Measurements from ENCODE around the gene ST14.
"Not testable (repeated sequence)": the region's sequence is repeated elsewhere in the genome, so short reads cannot be mapped to it uniquely, and the experiment has no call there.

The ST14 gene

GRCh38 chr11:130189492-130190210 lies 30.1 kb downstream of the ST14 start:
- no peak for DNase-seq (ENCODE audit: low read depth)

DNA sequence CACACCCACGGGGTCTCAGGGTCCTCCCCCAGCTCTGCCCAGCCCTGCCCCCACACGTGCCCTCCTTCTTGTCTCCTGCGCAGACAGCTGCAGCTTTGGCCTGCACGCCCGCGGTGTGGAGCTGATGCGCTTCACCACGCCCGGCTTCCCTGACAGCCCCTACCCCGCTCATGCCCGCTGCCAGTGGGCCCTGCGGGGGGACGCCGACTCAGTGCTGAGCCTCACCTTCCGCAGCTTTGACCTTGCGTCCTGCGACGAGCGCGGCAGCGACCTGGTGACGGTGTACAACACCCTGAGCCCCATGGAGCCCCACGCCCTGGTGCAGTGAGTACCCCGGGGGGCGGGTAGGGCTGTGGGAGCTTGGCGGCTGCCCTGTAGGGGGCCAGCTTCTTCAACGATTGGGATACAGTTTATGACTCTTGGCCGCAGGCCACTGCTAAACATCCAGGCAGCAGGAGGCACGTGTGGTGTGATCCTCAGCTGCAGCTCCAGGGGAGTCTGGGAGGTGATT lies 30.8 kb downstream of the ST14 start:
- no peak for DNase-seq (ENCODE audit: low read depth)

DNA sequence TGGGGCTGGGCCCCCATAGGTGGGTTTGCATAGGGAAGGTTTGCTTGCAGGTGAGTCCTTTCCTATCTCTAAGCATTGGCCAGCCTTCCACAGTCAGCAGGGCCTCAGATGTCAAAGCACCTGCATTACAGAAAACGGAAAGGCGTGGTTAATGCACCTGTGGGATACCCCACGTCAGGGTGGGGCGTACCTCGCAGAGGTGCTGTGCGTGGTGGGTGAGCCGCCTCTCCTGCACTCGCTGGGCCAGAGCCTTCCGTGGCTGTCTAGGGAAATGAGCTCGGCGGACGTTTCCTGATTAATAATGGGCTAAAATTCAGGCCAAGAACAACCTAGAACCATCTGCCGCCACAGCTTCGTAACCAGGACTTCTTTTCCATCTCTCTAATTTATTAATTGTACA lies 32.3 kb downstream of the ST14 start:
- DNase-seq (ENCODE audit: low read depth) = no peak

- DNase-seq (ENCODE audit: low read depth) = no peak
These were observed 33.3 kb downstream of the ST14 start for GRCh38 chr11:130192845-130193267.

DNA sequence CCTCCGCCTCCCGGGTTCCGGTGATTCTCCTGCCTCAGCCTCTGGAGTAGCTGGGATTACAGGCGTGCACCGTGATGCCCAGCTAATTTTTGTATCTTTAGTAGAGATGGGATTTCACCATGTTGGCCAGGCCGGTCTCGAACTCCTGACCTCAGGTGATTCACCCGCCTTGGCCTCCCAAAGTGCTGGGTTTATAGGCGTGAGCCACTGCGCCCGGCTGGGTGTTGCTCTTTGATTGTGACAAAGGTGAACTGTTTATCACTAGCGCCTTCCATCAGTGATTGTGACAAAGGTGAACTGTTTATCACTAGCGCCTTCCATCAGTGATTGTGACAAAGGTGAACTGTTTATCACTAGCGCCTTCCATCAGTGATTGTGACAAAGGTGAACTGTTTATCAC lies 34.0 kb downstream of the ST14 start:
- DNase-seq (ENCODE audit: low read depth) = not testable (repeated sequence)

DNA sequence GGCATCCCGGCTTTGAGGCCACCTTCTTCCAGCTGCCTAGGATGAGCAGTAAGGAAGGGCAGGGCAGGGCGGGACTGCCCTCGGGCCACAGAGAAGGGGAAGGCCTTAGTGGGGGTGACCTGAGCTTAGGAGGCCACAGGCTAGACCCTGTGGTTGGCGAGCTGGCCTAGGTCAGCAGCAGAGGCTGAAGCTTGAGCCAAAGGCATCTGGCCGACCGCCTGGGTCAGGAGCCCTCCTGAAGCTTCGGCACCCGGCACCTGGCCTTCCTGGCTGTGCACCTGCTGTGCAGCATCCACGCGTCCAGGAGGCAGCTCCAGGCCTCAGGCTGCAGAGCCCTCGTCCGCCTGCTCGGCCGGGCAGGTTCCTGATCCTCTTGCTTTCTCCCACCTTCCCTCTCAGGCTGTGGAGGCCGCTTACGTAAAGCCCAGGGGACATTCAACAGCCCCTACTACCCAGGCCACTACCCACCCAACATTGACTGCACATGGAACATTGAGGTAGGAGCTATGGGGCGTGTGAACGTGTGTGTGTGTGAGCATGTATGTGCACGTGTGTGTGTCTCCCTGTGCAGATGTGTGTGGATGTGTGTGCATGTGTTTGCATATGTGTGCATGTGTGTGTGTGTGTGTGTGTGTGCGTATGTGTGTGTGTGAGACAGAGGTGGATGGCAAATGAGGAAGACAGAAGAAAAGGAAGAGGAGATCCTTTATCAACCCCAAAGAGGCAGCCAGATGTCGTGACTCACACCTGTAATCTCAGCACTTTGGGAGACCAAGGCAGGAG lies 34.9 kb downstream of the ST14 start:
- no peak for DNase-seq (ENCODE audit: low read depth)

- DNase-seq (ENCODE audit: low read depth) = no peak
These were observed 37.9 kb downstream of the ST14 start for GRCh38 chr11:130197386-130198035.

DNA sequence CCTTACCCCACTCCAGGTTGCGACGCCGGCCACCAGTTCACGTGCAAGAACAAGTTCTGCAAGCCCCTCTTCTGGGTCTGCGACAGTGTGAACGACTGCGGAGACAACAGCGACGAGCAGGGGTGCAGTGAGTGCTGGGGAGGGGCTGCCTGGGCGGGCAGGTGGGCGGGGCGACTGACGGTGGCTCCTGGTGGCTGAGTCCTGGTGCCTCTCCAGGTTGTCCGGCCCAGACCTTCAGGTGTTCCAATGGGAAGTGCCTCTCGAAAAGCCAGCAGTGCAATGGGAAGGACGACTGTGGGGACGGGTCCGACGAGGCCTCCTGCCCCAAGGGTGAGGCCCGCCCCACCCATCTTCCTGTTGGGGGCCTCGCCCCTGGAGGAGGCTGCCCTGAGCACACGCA lies 38.7 kb downstream of the ST14 start:
- DNase-seq (ENCODE audit: low read depth) = no peak

DNA sequence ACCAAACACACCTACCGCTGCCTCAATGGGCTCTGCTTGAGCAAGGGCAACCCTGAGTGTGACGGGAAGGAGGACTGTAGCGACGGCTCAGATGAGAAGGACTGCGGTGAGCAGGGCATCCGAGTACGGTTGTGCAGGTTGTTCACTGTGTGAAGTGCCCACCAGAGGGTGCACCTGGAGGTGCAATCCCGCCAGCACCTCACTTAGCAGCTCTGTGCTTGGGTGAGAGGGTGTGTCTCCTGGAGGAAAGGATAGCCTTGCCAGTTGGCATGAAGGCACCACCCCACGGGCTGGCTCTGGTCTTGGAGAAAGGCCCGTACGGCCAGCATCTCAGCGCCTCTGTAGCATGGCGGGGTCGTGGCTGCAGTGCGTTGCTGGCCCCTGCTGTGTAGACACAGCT lies 39.4 kb downstream of the ST14 start:
- DNase-seq (ENCODE audit: low read depth) = no peak

- no peak for DNase-seq (ENCODE audit: low read depth)
These were observed 40.2 kb downstream of the ST14 start for GRCh38 chr11:130199792-130200191.

- no peak for DNase-seq (ENCODE audit: low read depth)
These were observed 41.4 kb downstream of the ST14 start for GRCh38 chr11:130201026-130201425.

DNA sequence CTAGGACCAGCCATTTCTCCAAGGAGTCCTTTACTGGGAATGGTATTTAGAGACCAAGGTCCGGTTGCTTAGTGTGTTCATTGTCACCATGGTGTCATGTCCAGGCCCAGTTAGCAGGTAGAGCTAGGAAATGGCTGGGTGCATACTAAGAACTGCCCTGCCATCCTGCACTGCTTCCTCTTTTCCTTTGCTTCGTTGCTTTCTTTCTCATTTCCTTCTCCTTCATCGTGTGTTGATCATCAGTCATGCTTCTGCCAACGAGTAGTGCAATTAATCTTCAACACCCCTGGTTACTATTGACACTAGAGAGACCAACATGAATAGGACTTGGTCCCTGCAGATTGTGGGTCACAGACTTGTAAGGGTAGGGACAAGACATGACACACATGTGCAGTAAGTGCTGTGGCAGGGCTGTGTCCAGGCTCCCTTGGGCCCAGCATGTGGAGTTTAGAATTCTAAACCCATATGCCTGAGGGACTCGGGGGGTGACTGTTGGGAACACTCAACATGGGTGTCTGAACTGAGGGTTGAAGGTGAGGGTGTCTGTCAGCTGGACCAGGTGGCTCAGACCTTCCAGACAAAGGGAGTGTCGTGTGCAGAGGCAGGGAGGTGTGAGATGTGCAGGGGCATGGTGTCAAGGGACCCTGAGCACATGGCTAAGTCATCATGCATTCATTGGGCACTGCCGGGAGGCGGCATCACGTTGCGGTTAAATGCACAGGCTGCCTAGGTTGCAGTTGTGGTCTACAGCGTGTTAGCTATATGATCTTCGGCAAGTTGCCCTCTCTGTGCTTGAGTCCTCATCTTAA lies 42.6 kb downstream of the ST14 start:
- DNase-seq (ENCODE audit: low read depth) = no peak

GRCh38 chr11:130202818-130203689 lies 43.5 kb downstream of the ST14 start:
- no peak for DNase-seq (ENCODE audit: low read depth)

DNA sequence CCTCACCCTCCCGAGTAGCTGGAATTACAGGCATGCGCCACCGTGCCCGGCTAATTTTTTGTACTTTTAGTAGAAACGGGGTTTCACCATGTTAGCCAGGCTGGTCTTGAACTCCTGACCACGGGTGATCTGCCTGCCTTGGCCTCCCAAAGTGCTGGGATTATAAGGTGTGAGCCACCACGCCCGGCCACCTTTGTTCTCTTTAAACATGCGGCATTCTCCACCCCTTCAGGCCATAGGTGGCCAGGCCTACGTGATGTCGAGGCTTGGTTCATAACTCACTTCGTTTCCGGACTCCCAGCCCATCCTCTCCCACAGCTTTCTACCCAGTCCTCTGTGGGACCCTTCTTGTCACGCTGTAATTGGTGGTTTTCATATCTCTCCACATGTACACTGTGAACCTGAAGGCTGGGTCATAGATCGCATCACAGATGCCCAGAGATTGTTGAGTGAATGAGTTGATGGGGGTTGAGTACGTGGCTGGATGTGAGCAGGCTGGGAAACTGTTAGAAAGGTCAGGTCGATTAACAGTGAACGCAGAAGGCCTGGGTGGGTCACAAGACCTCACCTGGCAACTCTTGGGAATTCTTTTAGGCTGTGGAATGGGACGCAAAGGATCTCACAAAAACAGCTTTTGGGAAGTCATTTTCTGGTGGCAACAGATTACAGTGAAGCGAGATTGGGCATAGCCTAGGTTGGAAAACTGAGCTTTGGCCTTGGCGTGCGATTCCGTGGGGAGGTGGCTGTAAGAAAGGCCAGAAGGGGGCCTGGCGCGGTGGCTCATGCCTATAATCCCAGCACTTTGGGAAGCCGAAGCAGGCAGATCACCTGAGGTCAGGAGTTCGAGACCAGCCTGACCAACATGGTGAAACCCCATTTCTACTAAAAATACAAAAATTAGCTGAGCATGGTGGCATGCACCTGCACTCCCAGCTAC lies 44.5 kb downstream of the ST14 start:
- no peak for DNase-seq (ENCODE audit: low read depth)

DNA sequence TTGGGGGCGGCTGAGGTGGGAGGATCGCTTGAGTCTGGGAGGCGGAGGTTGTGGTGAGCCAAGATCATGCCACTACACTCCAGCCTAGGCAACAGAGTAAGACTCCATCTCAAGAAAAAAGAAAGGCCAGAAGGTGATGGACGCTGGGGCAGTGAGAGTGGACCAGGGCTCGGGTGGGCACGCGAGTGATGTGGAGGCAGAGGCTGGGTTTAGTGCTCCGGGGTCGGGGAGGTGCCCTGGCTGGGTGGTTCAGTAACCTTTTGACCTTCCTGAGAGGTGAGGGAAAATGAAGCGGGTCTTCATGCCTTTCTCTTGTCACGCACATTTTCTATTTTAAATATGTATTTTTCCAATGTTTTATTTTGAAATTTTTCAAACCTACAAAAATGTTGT lies 45.1 kb downstream of the ST14 start:
- no peak for DNase-seq (ENCODE audit: low read depth)

GRCh38 chr11:130206141-130206540 lies 46.6 kb downstream of the ST14 start:
- no peak for DNase-seq (ENCODE audit: low read depth)

- no peak for DNase-seq (ENCODE audit: low read depth)
These were observed 48.9 kb downstream of the ST14 start for GRCh38 chr11:130208241-130209127.

GRCh38 chr11:130209128-130209932 lies 49.7 kb downstream of the ST14 start:
- no peak for DNase-seq (ENCODE audit: low read depth)

Data from GM04504 (cell line).